Dermis blood vessel endothelial cell (primary cell): ENCODE data around the gene C10orf143. TPM values are rescaled to one million over a fixed set of nuclear protein-coding genes. Genes with fewer than 3 reads are reported as not detected.

Experiments
- DNase-seq: peaks from one replicate; pipeline ENCODE4 v3.0.0; 2010
- total RNA-seq: library from RNA; depleted of rRNA; stranded (reverse); fragments of >200 nt; gene quantifications from 2 replicates; pipeline ENCODE4 v1.2.3, GENCODE V29; 2014

Gene C10orf143
- total RNA-seq, 1 donor from 2014 or later: 1.0 TPM

- DNase-seq: no peak
Observed at GRCh38 chr10:130014263-130015074, 96.2 kb downstream of the C10orf143 start.

Other genes starting within 250 kb of the C10orf143 start
- gene EBF3, start 146.6 kb downstream of the C10orf143 start, total RNA-seq: 6.5 and 22.5 TPM in 2 replicates
- gene GLRX3, start 25.6 kb upstream of the C10orf143 start, total RNA-seq: 98.4 and 120 TPM in 2 replicates